ENCODE results near the gene STAT5B. TPM values are rescaled to one million over a fixed set of nuclear protein-coding genes. Genes with fewer than 3 reads are reported as not detected.
A peak's percentile ranks its signal among the peaks of the same experiment; 100 is the strongest.

STAT5B gene
- total RNA-seq, 1 experiment from 2014 or later: 42.9 TPM

DNA sequence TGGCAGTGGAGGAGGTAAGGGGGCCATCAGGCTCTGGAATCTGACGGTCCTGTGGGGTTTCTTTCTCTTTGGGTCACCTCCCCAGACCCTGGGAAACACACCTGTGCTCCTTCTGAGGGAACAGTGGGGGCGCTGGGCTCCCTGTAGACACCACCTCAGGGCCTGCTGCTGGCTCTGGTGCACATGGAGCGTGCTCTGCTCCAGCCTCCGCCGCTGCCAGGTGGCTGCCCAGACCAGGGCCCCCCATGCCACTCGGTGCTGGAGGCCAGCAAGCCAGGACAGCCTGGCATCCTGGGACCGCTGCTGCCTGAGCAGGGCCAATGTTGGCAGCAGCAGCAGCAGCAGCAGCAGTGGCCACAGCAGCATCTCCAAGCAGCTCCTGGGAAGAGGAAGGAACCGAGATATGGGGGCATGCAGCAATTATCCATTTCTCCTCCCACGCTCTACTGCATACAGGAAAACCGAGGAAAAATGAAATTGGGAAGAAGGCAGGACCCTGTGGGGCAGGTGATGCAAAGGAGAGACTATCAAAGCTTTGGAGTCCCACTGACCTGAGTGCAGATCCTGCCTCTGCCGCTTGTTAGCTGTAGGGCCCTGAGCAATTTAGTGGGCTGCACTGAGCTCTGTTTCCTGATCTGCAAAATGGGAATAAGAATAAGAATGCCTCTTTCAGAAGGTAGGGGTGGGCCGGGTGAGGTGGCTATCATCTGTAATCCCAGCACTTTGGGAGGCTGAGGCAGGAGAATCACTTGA lies 82.8 kb downstream of the STAT5B start:
- WGBS (ENCODE audit: extremely low coverage, insufficient read length, low lambda C conversion rate): no CpG with 5 or more reads among the region's 12 CpGs
- peaks cover 3% of the 10 kb centered on the region for H3K23me2 ChIP-seq (ENCODE audit: insufficient read length, low read depth, low read length, poor library complexity, severe bottlenecking)
- H3K14ac ChIP-seq (ENCODE audit: insufficient read depth, low read length): no peak overlapping the region; the same call in 1 of the 2 replicates
- Mint-ChIP-seq H3K27me3 (ENCODE audit: low read depth) (no peaks in the 10 kb centered on the region), H3K9me3 (no peaks in the 10 kb centered on the region), H3K36me3 (ENCODE audit: insufficient read depth in 1 of 3, low read depth in 3 of 3) (no peaks in the 10 kb centered on the region), H3K27ac (no peak overlapping the region), H3K4me3 (peak overlapping the region; percentile 66 to 72; a peak in 4 of 5 replicates), H3K4me1 (peaks cover 14% of the 10 kb centered on the region in 2 experiments)
- H3T11ph ChIP-seq (ENCODE audit: low read length): no peak overlapping the region
- no peak overlapping the region for H2BK12ac ChIP-seq (ENCODE audit: insufficient read length, low read depth, low read length)
- H3K23ac ChIP-seq (ENCODE audit: insufficient read length, low read depth, low read length): no peak overlapping the region
- no peak for DNase-seq
- H2AK5ac ChIP-seq (ENCODE audit: insufficient read length, low read length): no peak overlapping the region
- H4K91ac ChIP-seq (ENCODE audit: insufficient read length, low read depth, low read length): no peak overlapping the region
- H2BK120ac ChIP-seq (ENCODE audit: low read depth, low read length, poor library complexity, severe bottlenecking): no peak overlapping the region
- no peaks in the 10 kb centered on the region for H3K27me3 ChIP-seq (ENCODE audit: insufficient read depth, low read length)
- no peaks in the 10 kb centered on the region for H3K79me1 ChIP-seq (ENCODE audit: insufficient read depth, low read depth, low read length, poor library complexity, severe bottlenecking)
- H3K79me2 ChIP-seq (ENCODE audit: insufficient read depth, low read length): no peaks in the 10 kb centered on the region
- H2BK15ac ChIP-seq (ENCODE audit: low read depth, low read length): no peak overlapping the region
- no peaks in the 10 kb centered on the region for H4K20me1 ChIP-seq (ENCODE audit: control insufficient read depth, insufficient read depth, insufficient read length)
- no peak overlapping the region for H3K27ac ChIP-seq (ENCODE audit: insufficient read length, low read depth, low read length)
- no peak overlapping the region for H2AFZ ChIP-seq (ENCODE audit: low read length)
- TF ChIP-seq, protein P1, sequence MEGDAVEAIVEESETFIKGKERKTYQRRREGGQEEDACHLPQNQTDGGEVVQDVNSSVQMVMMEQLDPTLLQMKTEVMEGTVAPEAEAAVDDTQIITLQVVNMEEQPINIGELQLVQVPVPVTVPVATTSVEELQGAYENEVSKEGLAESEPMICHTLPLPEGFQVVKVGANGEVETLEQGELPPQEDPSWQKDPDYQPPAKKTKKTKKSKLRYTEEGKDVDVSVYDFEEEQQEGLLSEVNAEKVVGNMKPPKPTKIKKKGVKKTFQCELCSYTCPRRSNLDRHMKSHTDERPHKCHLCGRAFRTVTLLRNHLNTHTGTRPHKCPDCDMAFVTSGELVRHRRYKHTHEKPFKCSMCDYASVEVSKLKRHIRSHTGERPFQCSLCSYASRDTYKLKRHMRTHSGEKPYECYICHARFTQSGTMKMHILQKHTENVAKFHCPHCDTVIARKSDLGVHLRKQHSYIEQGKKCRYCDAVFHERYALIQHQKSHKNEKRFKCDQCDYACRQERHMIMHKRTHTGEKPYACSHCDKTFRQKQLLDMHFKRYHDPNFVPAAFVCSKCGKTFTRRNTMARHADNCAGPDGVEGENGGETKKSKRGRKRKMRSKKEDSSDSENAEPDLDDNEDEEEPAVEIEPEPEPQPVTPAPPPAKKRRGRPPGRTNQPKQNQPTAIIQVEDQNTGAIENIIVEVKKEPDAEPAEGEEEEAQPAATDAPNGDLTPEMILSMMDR (conservative IDR thresholded peaks at IDR 0.05): no peak
- H3K9ac ChIP-seq (ENCODE audit: extremely low read depth, insufficient read length, low read length): no peak overlapping the region
- no peak overlapping the region for H2BK5ac ChIP-seq (ENCODE audit: insufficient read length, low read length)
- no peak overlapping the region for H4K5ac ChIP-seq (ENCODE audit: insufficient read length, low read depth, low read length)
- H3K4me2 ChIP-seq (ENCODE audit: insufficient read depth, insufficient read length, low read length): peak overlapping the region; percentile 69
- H4K8ac ChIP-seq (replicated peaks; ENCODE audit: insufficient read length, low read depth, low read length): no peak overlapping the region
- no peak overlapping the region for H2BK20ac ChIP-seq (ENCODE audit: low read depth, low read length, poor library complexity, severe bottlenecking)
- no peaks in the 10 kb centered on the region for H3K4me1 ChIP-seq (ENCODE audit: insufficient read depth, low read length)
- no peaks in the 10 kb centered on the region for H3K9me3 ChIP-seq (ENCODE audit: control insufficient read depth, low read depth, low read length)
- H3K56ac ChIP-seq (ENCODE audit: insufficient read length, low read depth, low read length): no peak overlapping the region
- no peak overlapping the region for H3K4ac ChIP-seq (ENCODE audit: low read depth, low read length)
- no peak overlapping the region for H3K18ac ChIP-seq (ENCODE audit: insufficient read length, low read depth, low read length)

Data from H9 (cell line).